Glutamatergic neuron (in vitro differentiated cells): ENCODE results near the gene PINLYP. TPM values are rescaled to one million over a fixed set of nuclear protein-coding genes. Genes with fewer than 3 reads are reported as not detected.
"Not testable (repeated sequence)": the region's sequence is repeated elsewhere in the genome, so short reads cannot be mapped to it uniquely, and the experiment has no call there.

Experiments used
- DNase-seq: peaks from one replicate; pipeline ENCODE4 v3.0.0; 2022
- H3K27ac Mint-ChIP-seq: one replicate; pipeline ENCODE4 v1.8.0; 2020; ENCODE audit warnings: mild to moderate bottlenecking, mixed read lengths, inconsistent platforms; ENCODE audit not compliant: unreplicated experiment
- H3K27me3 Mint-ChIP-seq: one replicate; pipeline ENCODE4 v1.8.0; 2020; ENCODE audit warnings: mild to moderate bottlenecking, moderate library complexity, mixed read lengths, inconsistent platforms; ENCODE audit not compliant: unreplicated experiment
- H3K36me3 Mint-ChIP-seq: one replicate; pipeline ENCODE4 v1.8.0; 2020; ENCODE audit warnings: mild to moderate bottlenecking, mixed read lengths, inconsistent platforms; ENCODE audit not compliant: unreplicated experiment
- H3K4me1 Mint-ChIP-seq: one replicate; pipeline ENCODE4 v1.8.0; 2020; ENCODE audit warnings: mild to moderate bottlenecking, low read depth, mixed read lengths, inconsistent platforms; ENCODE audit not compliant: unreplicated experiment
- H3K4me3 Mint-ChIP-seq: one replicate; pipeline ENCODE4 v1.8.0; 2020; ENCODE audit warnings: mild to moderate bottlenecking, mixed read lengths, inconsistent platforms; ENCODE audit not compliant: unreplicated experiment
- H3K9me3 Mint-ChIP-seq: one replicate; pipeline ENCODE4 v1.8.0; 2020; ENCODE audit warnings: mild to moderate bottlenecking, moderate library complexity, mixed read lengths, inconsistent platforms; ENCODE audit not compliant: unreplicated experiment
- CTCF ChIP-seq: fragments of 200-600 bp; sonication (generic); IDR thresholded peaks from one replicate; pipeline ENCODE4 v1.5.0; 2021; ENCODE audit not compliant: partially characterized antibody, unreplicated experiment
- total RNA-seq: library from RNA; stranded (reverse); fragmentation: NEBNext Ultra II Directional; extraction: Animal tissue kit (Norgen Biotek cat#: 25700); gene quantifications from one replicate; pipeline ENCODE4 v1.2.1, GENCODE V29; 2021; ENCODE audit not compliant: unreplicated experiment

The PINLYP gene
- total RNA-seq, 1 donor from 2014 or later, result 0.96 TPM

GRCh38 chr19:43596842-43597461 lies 21.4 kb downstream of the PINLYP start:
- peaks cover 13% of the 10 kb centered on the region for H3K9me3 Mint-ChIP-seq
- TF ChIP-seq CTCF, result no peak
- DNase-seq, result no peak
- peaks cover 7% of the 10 kb centered on the region for H3K27me3 Mint-ChIP-seq
- H3K27ac Mint-ChIP-seq, result peak overlapping the region; percentile 97
- H3K36me3 Mint-ChIP-seq, result no peaks in the 10 kb centered on the region
- peak overlapping the region; percentile 97 for H3K4me3 Mint-ChIP-seq
- H3K4me1 Mint-ChIP-seq, result peaks cover 14% of the 10 kb centered on the region

GRCh38 chr19:43597876-43598275 lies 22.3 kb downstream of the PINLYP start:
- Mint-ChIP-seq H3K4me1 (peaks cover 14% of the 10 kb centered on the region), H3K4me3 (peak overlapping the region; percentile 97), H3K27me3 (peaks cover 7% of the 10 kb centered on the region), H3K36me3 (no peaks in the 10 kb centered on the region), H3K9me3 (peaks cover 13% of the 10 kb centered on the region), H3K27ac (peak overlapping the region; percentile 97)
- TF ChIP-seq CTCF, result no peak
- DNase-seq, result no peak

- no peak overlapping the region for H3K27ac Mint-ChIP-seq
- H3K27me3 Mint-ChIP-seq, result peaks cover 7% of the 10 kb centered on the region
- H3K4me3 Mint-ChIP-seq, result no peak overlapping the region
- peaks cover 10% of the 10 kb centered on the region for H3K4me1 Mint-ChIP-seq
- peaks cover 13% of the 10 kb centered on the region for H3K9me3 Mint-ChIP-seq
- TF ChIP-seq CTCF, result no peak
- no peak for DNase-seq
- no peaks in the 10 kb centered on the region for H3K36me3 Mint-ChIP-seq
These were observed 23.0 kb downstream of the PINLYP start for GRCh38 chr19:43598445-43599240.

GRCh38 chr19:43599635-43600295 lies 24.2 kb downstream of the PINLYP start:
- no peak overlapping the region for H3K27ac Mint-ChIP-seq
- no peaks in the 10 kb centered on the region for H3K36me3 Mint-ChIP-seq
- no peak for TF ChIP-seq CTCF
- no peak overlapping the region for H3K4me3 Mint-ChIP-seq
- H3K9me3 Mint-ChIP-seq, result peaks cover 14% of the 10 kb centered on the region
- H3K27me3 Mint-ChIP-seq, result peaks cover 7% of the 10 kb centered on the region
- peaks cover 8% of the 10 kb centered on the region for H3K4me1 Mint-ChIP-seq
- DNase-seq, result no peak

- peaks cover 14% of the 10 kb centered on the region for H3K9me3 Mint-ChIP-seq
- not testable (repeated sequence) for H3K27ac Mint-ChIP-seq
These were observed 24.7 kb downstream of the PINLYP start for GRCh38 chr19:43600326-43600725.

More at GRCh38 chr19:43600326-43600725, 24.7 kb downstream of the PINLYP start:
- not testable (repeated sequence) for H3K36me3 Mint-ChIP-seq, DNase-seq, H3K4me1 Mint-ChIP-seq, H3K27me3 Mint-ChIP-seq, H3K4me3 Mint-ChIP-seq
